SU-DHL-6 (cell line): ENCODE measurements around the gene LRRC3B.

Experiments used
- EZH2phosphoT487 ChIP-seq: fragments of 200-600 bp; sonication (generic), shearing (Covaris generic); conservative IDR thresholded peaks from 2 replicates; pipeline ENCODE4 v1.6.1; 2018; ENCODE audit warnings: mild to moderate bottlenecking, antibody characterized with exemption, low read length, moderate library complexity, mixed read lengths
- TF ChIP-seq, protein P1 (sequence below): fragments of 200-600 bp; sonication (generic); IDR thresholded peaks from one replicate; pipeline ENCODE4 v1.5.1; 2017; ENCODE audit warnings: antibody characterized with exemption, mild to moderate bottlenecking, low read length, moderate library complexity; ENCODE audit not compliant: insufficient read depth, poor library complexity, severe bottlenecking

DNA sequence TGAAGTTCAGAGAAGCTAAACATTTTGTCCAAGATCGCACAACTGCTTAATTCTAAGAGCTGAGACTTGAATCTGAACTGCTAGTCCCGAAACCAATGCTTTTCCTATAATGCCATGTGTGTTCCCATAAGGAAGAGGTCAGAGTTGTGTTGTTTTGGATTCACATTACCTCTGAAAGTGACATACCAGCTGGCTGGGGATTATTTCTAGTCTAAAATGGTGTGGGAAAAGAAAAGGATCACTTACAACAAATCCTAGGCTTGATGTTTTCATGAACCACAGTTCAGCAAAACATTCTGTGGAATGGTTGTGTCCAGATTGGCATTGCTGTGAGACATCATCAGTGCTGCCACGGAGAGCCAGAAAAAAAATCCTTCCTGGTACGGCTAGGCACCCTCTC is 35.0 kb upstream of the LRRC3B start:
- TF ChIP-seq, protein P1, sequence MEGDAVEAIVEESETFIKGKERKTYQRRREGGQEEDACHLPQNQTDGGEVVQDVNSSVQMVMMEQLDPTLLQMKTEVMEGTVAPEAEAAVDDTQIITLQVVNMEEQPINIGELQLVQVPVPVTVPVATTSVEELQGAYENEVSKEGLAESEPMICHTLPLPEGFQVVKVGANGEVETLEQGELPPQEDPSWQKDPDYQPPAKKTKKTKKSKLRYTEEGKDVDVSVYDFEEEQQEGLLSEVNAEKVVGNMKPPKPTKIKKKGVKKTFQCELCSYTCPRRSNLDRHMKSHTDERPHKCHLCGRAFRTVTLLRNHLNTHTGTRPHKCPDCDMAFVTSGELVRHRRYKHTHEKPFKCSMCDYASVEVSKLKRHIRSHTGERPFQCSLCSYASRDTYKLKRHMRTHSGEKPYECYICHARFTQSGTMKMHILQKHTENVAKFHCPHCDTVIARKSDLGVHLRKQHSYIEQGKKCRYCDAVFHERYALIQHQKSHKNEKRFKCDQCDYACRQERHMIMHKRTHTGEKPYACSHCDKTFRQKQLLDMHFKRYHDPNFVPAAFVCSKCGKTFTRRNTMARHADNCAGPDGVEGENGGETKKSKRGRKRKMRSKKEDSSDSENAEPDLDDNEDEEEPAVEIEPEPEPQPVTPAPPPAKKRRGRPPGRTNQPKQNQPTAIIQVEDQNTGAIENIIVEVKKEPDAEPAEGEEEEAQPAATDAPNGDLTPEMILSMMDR = no peak
- TF ChIP-seq EZH2phosphoT487 = no peak
